Mucosa of descending colon (tissue), 3 donors: Measurements from ENCODE around the gene FADS2. TPM values are rescaled to one million over a fixed set of nuclear protein-coding genes. Genes with fewer than 3 reads are reported as not detected.
A peak's percentile ranks its signal among the peaks of the same experiment; 100 is the strongest.

ENCODE experiments used
- ATAC-seq: fragments of 200-7000 bp; cut with Tn5 transposase; one replicate; pipeline ENCODE4 v1.9.1; 2020; ENCODE audit warnings: mild to moderate bottlenecking, moderate library complexity
- DNase-seq, 3 donors: peaks; one replicate each; pipeline ENCODE4 v3.0.0-alpha.2; 2020
- H3K36me3 ChIP-seq: fragments of 200-600 bp; one replicate; pipeline ENCODE4 v1.8.0; 2021; ENCODE audit warnings: low read depth, mild to moderate bottlenecking
- H3K4me1 ChIP-seq: fragments of 200-600 bp; one replicate; pipeline ENCODE4 v1.8.0; 2021; ENCODE audit warnings: low read depth, mild to moderate bottlenecking
- H3K4me3 ChIP-seq: fragments of 200-600 bp; one replicate; pipeline ENCODE4 v1.8.0; 2021; ENCODE audit warnings: mild to moderate bottlenecking
- H3K9me3 ChIP-seq: fragments of 200-600 bp; one replicate; pipeline ENCODE4 v1.8.0; 2021; ENCODE audit warnings: mild to moderate bottlenecking
- CTCF ChIP-seq: fragments of 200-600 bp; IDR thresholded peaks from one replicate; pipeline ENCODE4 v1.8.0; 2022; ENCODE audit warnings: antibody characterized with exemption, mild to moderate bottlenecking
- intact Hi-C, 2 donors: fragments of 100-400 bp; cut with DNase I in 1 of 2; cut with micrococcal nuclease in 1 of 2; formaldehyde crosslinking; loops; one replicate each; pipeline versions ENCODE4 v1.11.0 to v1.11.1; 2022; cut with DNase I, micrococcal nuclease
- total RNA-seq, 3 donors: library from RNA; stranded (reverse); fragmentation: NEBNext Ultra II Directional in 2 of 3; extraction: Animal tissue kit (Norgen Biotek cat#: 25700) in 2 of 3; gene quantifications; one replicate each; pipeline versions ENCODE4 v1.2.1 to v1.2.4, GENCODE V29; 2021 to 2023
- donor health status: DM: no; HTN: no; CAD: no; lungs with moderate emphysema.
- donor health status: DM: no; HTN: no; CAD: no.
- donor health status: DM: no; HTN: yes; CAD: no.

Gene FADS2
- total RNA-seq, 3 donors from 2014 or later: 2.5 to 29.3 (median 8.6) TPM

- Histone ChIP-seq H3K9me3 (no peaks in the 10 kb centered on the region), H3K4me3 (no peak overlapping the region), H3K36me3 (no peaks in the 10 kb centered on the region), H3K4me1 (peaks cover 13% of the 10 kb centered on the region)
- TF ChIP-seq CTCF: no peak
- intact Hi-C loops: loop anchor here (5.0 to 10.0 kb wide), 2 partner anchors 50 to 187 kb away; no protein-coding TSS in a partner anchor
- ATAC-seq (no peak), DNase-seq (no peak)
Observed at GRCh38 chr11:61895046-61895717, 67.1 kb downstream of the FADS2 start.

- intact Hi-C loops: loop anchor here (5.0 to 10.0 kb wide), 2 partner anchors 49 to 187 kb away; no protein-coding TSS in a partner anchor
- no peaks in the 10 kb centered on the region for H3K36me3 ChIP-seq
- H3K4me3 ChIP-seq: no peak overlapping the region
- peaks cover 8% of the 10 kb centered on the region for H3K4me1 ChIP-seq
- ATAC-seq (no peak), DNase-seq (no peak)
- no peaks in the 10 kb centered on the region for H3K9me3 ChIP-seq
- no peak for TF ChIP-seq CTCF
Observed at GRCh38 chr11:61895718-61896059, 67.6 kb downstream of the FADS2 start.

GRCh38 chr11:61896665-61897386 lies 68.7 kb downstream of the FADS2 start:
- Histone ChIP-seq H3K9me3 (no peaks in the 10 kb centered on the region), H3K36me3 (no peaks in the 10 kb centered on the region), H3K4me3 (no peak overlapping the region), H3K4me1 (peaks cover 2% of the 10 kb centered on the region)
- no peak for ATAC-seq
- no peak for DNase-seq
- no peak for TF ChIP-seq CTCF
- intact Hi-C loops: loop anchor here (5.0 to 10.0 kb wide), 2 partner anchors 48 to 185 kb away; no protein-coding TSS in a partner anchor

- H3K4me3 ChIP-seq: no peak overlapping the region
- H3K4me1 ChIP-seq: no peaks in the 10 kb centered on the region
- peak; percentile 79 for TF ChIP-seq CTCF
- peak; percentile 76 to 83 (median 82) for DNase-seq
- H3K9me3 ChIP-seq: no peaks in the 10 kb centered on the region
- ATAC-seq: peak; percentile 79
- intact Hi-C loops: loop anchor here (2.0 to 10.0 kb wide), 3 partner anchors 47 to 185 kb away; no protein-coding TSS in a partner anchor
- H3K36me3 ChIP-seq: no peaks in the 10 kb centered on the region
Observed at GRCh38 chr11:61897387-61898246, 69.5 kb downstream of the FADS2 start.

- peak; percentile 13 for ATAC-seq
- Histone ChIP-seq H3K9me3 (no peaks in the 10 kb centered on the region), H3K36me3 (no peaks in the 10 kb centered on the region), H3K4me1 (no peaks in the 10 kb centered on the region), H3K4me3 (no peak overlapping the region)
- no peak for DNase-seq
- no peak for TF ChIP-seq CTCF
- intact Hi-C loops: loop anchor here (2.0 to 10.0 kb wide), 3 partner anchors 47 to 184 kb away; no protein-coding TSS in a partner anchor
Observed at GRCh38 chr11:61898247-61898582, 70.1 kb downstream of the FADS2 start.
